Measurements from ENCODE around the gene LCE3E.

DNA sequence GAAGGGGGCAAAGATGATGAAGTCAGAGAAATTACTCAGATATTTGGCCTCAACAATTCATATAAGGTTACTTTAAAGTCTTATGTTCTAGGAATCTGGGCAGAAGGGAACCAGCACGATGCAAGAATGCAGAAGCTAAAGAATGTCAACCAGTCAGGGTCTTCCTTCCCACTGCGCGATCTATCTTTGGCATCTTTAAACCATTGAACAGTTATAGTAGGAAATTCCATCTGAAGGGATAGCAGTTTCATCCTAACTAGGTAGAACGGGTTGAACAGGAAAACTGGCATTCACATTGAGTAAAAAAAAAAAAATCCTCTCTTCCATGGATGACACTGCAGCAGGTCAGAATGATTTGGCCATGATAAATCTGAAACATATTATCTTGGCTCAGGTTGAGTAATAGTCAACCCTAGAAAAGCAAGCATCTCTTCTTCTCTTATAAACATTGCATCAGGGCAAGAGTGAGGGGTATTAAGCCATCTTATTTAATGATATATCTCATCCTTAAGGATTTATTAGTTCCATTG is 46.0 kb downstream of the LCE3E start:
- TF ChIP-seq, protein P1, sequence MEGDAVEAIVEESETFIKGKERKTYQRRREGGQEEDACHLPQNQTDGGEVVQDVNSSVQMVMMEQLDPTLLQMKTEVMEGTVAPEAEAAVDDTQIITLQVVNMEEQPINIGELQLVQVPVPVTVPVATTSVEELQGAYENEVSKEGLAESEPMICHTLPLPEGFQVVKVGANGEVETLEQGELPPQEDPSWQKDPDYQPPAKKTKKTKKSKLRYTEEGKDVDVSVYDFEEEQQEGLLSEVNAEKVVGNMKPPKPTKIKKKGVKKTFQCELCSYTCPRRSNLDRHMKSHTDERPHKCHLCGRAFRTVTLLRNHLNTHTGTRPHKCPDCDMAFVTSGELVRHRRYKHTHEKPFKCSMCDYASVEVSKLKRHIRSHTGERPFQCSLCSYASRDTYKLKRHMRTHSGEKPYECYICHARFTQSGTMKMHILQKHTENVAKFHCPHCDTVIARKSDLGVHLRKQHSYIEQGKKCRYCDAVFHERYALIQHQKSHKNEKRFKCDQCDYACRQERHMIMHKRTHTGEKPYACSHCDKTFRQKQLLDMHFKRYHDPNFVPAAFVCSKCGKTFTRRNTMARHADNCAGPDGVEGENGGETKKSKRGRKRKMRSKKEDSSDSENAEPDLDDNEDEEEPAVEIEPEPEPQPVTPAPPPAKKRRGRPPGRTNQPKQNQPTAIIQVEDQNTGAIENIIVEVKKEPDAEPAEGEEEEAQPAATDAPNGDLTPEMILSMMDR (IDR thresholded peaks at IDR 0.05; ENCODE audit: low read length) = no peak
- no peak for TF ChIP-seq EZH2 (IDR thresholded peaks at IDR 0.05; ENCODE audit: borderline replicate concordance, low read length)
